H9 (cell line): ENCODE measurements around the gene MUC5AC. TPM values are rescaled to one million over a fixed set of nuclear protein-coding genes. Genes with fewer than 3 reads are reported as not detected.

Source experiments
- DNase-seq: peaks from one replicate; pipeline ENCODE4 v3.0.0-alpha.2; 2017
- H2AFZ ChIP-seq: one replicate; pipeline ENCODE4 v1.6.1; 2013; ENCODE audit warnings: mild to moderate bottlenecking, low read length, control low read depth, moderate library complexity
- H2AK5ac ChIP-seq: 2 replicates; pipeline ENCODE4 v1.6.1; 2013; ENCODE audit warnings: low read length, control low read depth, mixed read lengths; ENCODE audit not compliant: insufficient read length
- H2BK120ac ChIP-seq: one replicate; pipeline ENCODE4 v1.6.1; 2013; ENCODE audit warnings: low read depth, mild to moderate bottlenecking, low read length, control low read depth, inconsistent platforms; ENCODE audit not compliant: poor library complexity, severe bottlenecking
- H2BK12ac ChIP-seq: 2 replicates; pipeline ENCODE4 v1.6.1; 2013; ENCODE audit warnings: low read length, control low read depth, mixed read lengths, low read depth; ENCODE audit not compliant: insufficient read length
- H2BK15ac ChIP-seq: 2 replicates; pipeline ENCODE4 v1.6.1; 2013; ENCODE audit warnings: low read depth, low read length, control low read depth
- H2BK20ac ChIP-seq: one replicate; pipeline ENCODE4 v1.6.1; 2013; ENCODE audit warnings: low read depth, mild to moderate bottlenecking, low read length, control low read depth, inconsistent platforms; ENCODE audit not compliant: poor library complexity, severe bottlenecking
- H2BK5ac ChIP-seq: 2 replicates; pipeline ENCODE4 v1.6.1; 2013; ENCODE audit warnings: low read length, control low read depth, mixed read lengths; ENCODE audit not compliant: insufficient read length
- H3K14ac ChIP-seq: 2 replicates; pipeline ENCODE4 v1.6.1; 2013; ENCODE audit warnings: low read length, control low read depth; ENCODE audit not compliant: insufficient read depth
- H3K18ac ChIP-seq: 2 replicates; pipeline ENCODE4 v1.6.1; 2013; ENCODE audit warnings: low read depth, mild to moderate bottlenecking, mixed read lengths, low read length, control low read depth; ENCODE audit not compliant: insufficient read length
- H3K23ac ChIP-seq: 2 replicates; pipeline ENCODE4 v1.6.1; 2013; ENCODE audit warnings: low read length, control low read depth, mixed read lengths, low read depth; ENCODE audit not compliant: insufficient read length
- H3K23me2 ChIP-seq: 2 replicates; pipeline ENCODE4 v1.6.1; 2013; ENCODE audit warnings: low read depth, mild to moderate bottlenecking, mixed read lengths, low read length, control low read depth; ENCODE audit not compliant: insufficient read length, poor library complexity, severe bottlenecking
- H3K27ac ChIP-seq: 2 replicates; pipeline ENCODE4 v1.5.1; 2013; ENCODE audit warnings: low read length, control low read depth, mixed read lengths, low read depth; ENCODE audit not compliant: insufficient read length
- H3K27me3 ChIP-seq: 2 replicates; pipeline ENCODE4 v1.6.1; 2013; ENCODE audit warnings: low read length, control low read depth, inconsistent platforms; ENCODE audit not compliant: insufficient read depth
- H3K4ac ChIP-seq: 2 replicates; pipeline ENCODE4 v1.6.1; 2013; ENCODE audit warnings: low read depth, mild to moderate bottlenecking, control low read depth, inconsistent platforms, low read length, moderate library complexity
- H3K4me1 ChIP-seq: 2 replicates; pipeline ENCODE4 v1.6.1; 2013; ENCODE audit warnings: low read length, control low read depth, inconsistent platforms; ENCODE audit not compliant: insufficient read depth
- H3K4me2 ChIP-seq: 2 replicates; pipeline ENCODE4 v1.6.1; 2013; ENCODE audit warnings: low read length, control low read depth, mixed read lengths; ENCODE audit not compliant: insufficient read length, insufficient read depth
- H3K56ac ChIP-seq: 2 replicates; pipeline ENCODE4 v1.6.1; 2013; ENCODE audit warnings: low read depth, mild to moderate bottlenecking, mixed read lengths, low read length, control low read depth; ENCODE audit not compliant: insufficient read length
- H3K79me1 ChIP-seq: 2 replicates; pipeline ENCODE4 v1.6.1; 2013; ENCODE audit warnings: low read depth, mild to moderate bottlenecking, moderate library complexity, low read length, control low read depth, inconsistent platforms; ENCODE audit not compliant: insufficient read depth, poor library complexity, severe bottlenecking
- H3K79me2 ChIP-seq: 2 replicates; pipeline ENCODE4 v1.6.1; 2013; ENCODE audit warnings: low read length, control low read depth, inconsistent platforms; ENCODE audit not compliant: insufficient read depth
- H3K9ac ChIP-seq: 2 replicates; pipeline ENCODE4 v1.6.1; 2013; ENCODE audit warnings: low read length, control low read depth, mixed read lengths; ENCODE audit not compliant: insufficient read length; ENCODE audit errors: extremely low read depth
- H3K9me3 ChIP-seq: one replicate; pipeline ENCODE4 v1.6.1; 2013; ENCODE audit warnings: low read depth, low read length, inconsistent platforms; ENCODE audit not compliant: control insufficient read depth
- H3T11ph ChIP-seq: one replicate; pipeline ENCODE4 v1.6.1; 2013; ENCODE audit warnings: mild to moderate bottlenecking, low read length, control low read depth, inconsistent platforms
- H4K20me1 ChIP-seq: one replicate; pipeline ENCODE4 v1.6.1; 2013; ENCODE audit not compliant: control insufficient read depth, insufficient read length, insufficient read depth
- H4K5ac ChIP-seq: 2 replicates; pipeline ENCODE4 v1.6.1; 2013; ENCODE audit warnings: low read depth, mild to moderate bottlenecking, mixed read lengths, low read length, control low read depth; ENCODE audit not compliant: insufficient read length
- H4K8ac ChIP-seq: replicated peaks from 2 replicates; pipeline ENCODE4 v1.6.1; 2013; ENCODE audit warnings: low read length, control low read depth, mixed read lengths, low read depth; ENCODE audit not compliant: insufficient read length
- H4K91ac ChIP-seq: 2 replicates; pipeline ENCODE4 v1.6.1; 2013; ENCODE audit warnings: low read depth, mild to moderate bottlenecking, moderate library complexity, mixed read lengths, low read length, control low read depth; ENCODE audit not compliant: insufficient read length
- H3K27ac Mint-ChIP-seq, 3 experiments: 2 replicates in 2 of 3; 3 replicates in 1 of 3; pipeline ENCODE4 v1.8.0; 2020 to 2021; ENCODE audit warnings: mixed read lengths in 3 of 3, mild to moderate bottlenecking in 1 of 3, moderate library complexity in 1 of 3
- H3K27me3 Mint-ChIP-seq: 2 replicates; pipeline ENCODE4 v1.8.0; 2021; ENCODE audit warnings: low read depth, mild to moderate bottlenecking, moderate library complexity, mixed read lengths
- H3K36me3 Mint-ChIP-seq, 3 experiments: 2 replicates in 2 of 3; 3 replicates in 1 of 3; pipeline ENCODE4 v1.8.0; 2020 to 2021; ENCODE audit warnings: low read depth in 3 of 3, mixed read lengths in 3 of 3; ENCODE audit not compliant: insufficient read depth in 1 of 3
- H3K4me1 Mint-ChIP-seq, 2 experiments: 2 replicates each; pipeline ENCODE4 v1.8.0; 2020; ENCODE audit warnings: mixed read lengths in 2 of 2
- H3K4me3 Mint-ChIP-seq, 2 experiments: 2 replicates in 1 of 2; 3 replicates in 1 of 2; pipeline ENCODE4 v1.8.0; 2020 to 2021; ENCODE audit warnings: mild to moderate bottlenecking in 2 of 2, mixed read lengths in 2 of 2, moderate library complexity in 1 of 2
- H3K9me3 Mint-ChIP-seq, 2 experiments: 2 replicates in 1 of 2; 3 replicates in 1 of 2; pipeline ENCODE4 v1.8.0; 2020; ENCODE audit warnings: mild to moderate bottlenecking in 2 of 2, mixed read lengths in 2 of 2, moderate library complexity in 1 of 2
- whole genome bisulfite sequencing: extraction: QIAGEN DNeasy Blood & Tissue Kit; methylation state at CpG from one replicate; pipeline ENCODE4 v1.1.7; 2013; ENCODE audit warnings: missing lambda C conversion rate, low lambda C conversion rate, mixed read lengths; ENCODE audit not compliant: insufficient read length; ENCODE audit errors: extremely low coverage; 5-methylcytosine and 5-hydroxymethylcytosine counted together
- total RNA-seq: library from RNA; stranded (reverse); gene quantifications from 2 replicates; pipeline ENCODE4 v1.2.1, GENCODE V29; 2021
- TF ChIP-seq, protein P1 (sequence below): fragments of 200-600 bp; sonication (generic); conservative IDR thresholded peaks from 3 replicates; pipeline ENCODE4 v1.8.0; 2021; ENCODE audit warnings: antibody characterized with exemption, mild to moderate bottlenecking

MUC5AC gene
- total RNA-seq, 1 experiment from 2014 or later, result not detected

DNA sequence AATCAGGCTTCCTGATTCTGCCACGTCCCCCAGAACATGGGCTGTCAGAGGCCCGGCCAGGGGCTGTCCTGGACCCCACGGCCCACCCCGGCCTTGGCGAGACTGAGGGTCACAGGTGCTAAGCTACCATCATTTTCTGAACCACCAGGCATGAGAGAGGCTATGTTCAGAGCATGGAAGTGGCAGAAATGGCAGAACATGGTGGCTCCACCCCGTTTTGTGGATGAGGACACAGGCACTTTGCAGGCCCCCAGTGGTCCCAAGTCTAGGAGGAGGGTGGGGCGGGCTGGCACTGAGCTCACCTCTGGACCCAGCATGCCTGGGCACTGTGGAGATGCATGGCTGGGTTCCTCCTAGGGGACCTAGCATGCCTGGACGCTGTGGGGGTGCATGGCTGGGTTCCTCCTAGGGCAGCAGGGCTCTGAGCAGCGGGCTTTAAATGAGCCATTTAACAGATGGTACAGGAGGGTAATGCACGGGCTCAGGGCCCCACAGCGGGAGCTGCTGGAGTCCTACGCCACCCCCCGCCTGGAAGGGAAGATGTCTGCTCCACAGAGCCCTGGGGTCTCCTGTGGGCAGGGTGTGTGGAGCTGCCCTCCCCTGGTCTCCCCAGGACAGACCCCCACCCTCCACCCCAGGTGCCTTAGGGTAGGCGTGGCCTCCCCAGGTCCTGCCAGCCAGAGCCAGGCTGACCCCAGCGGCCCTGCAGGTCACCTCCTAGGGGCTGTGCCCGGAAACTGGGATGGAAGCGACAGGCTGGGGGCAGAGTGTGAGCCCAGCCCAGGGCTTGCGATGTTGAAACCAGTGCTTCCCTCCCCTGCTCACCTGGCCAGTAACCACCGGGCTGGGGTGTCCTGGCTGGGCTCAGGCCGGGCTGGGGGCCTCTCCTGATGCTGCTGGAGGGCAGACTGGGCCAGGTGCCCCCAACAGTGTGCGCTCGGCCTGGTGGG lies 6.1 kb upstream of the MUC5AC start:
- no peaks in the 10 kb centered on the region for H3K4me1 ChIP-seq
- H2BK12ac ChIP-seq, result no peak overlapping the region
- H4K91ac ChIP-seq, result no peak overlapping the region
- H3T11ph ChIP-seq, result no peak overlapping the region
- no peak overlapping the region for H2BK5ac ChIP-seq
- no peak overlapping the region for H3K27ac ChIP-seq
- Mint-ChIP-seq H3K27me3 (peaks cover 8% of the 10 kb centered on the region), H3K36me3 (no peaks in the 10 kb centered on the region; a peak in 1 of 7 replicates), H3K9me3 (peaks cover 11 to 15% of the 10 kb centered on the region in 2 experiments; a peak in 4 of 5 replicates), H3K27ac (no peak overlapping the region; a peak in 1 of 7 replicates), H3K4me3 (no peak overlapping the region), H3K4me1 (no peaks in the 10 kb centered on the region; a peak in 1 of 4 replicates)
- H2BK20ac ChIP-seq, result no peak overlapping the region
- H4K8ac ChIP-seq, result no peak overlapping the region
- H3K4ac ChIP-seq, result no peak overlapping the region
- H3K79me2 ChIP-seq, result no peaks in the 10 kb centered on the region
- H3K27me3 ChIP-seq, result no peaks in the 10 kb centered on the region; the same call in 1 of the 2 replicates
- H2AFZ ChIP-seq, result no peak overlapping the region
- no peaks in the 10 kb centered on the region for H3K9me3 ChIP-seq
- no peak overlapping the region for H3K18ac ChIP-seq
- no CpG with 5 or more reads among the region's 22 CpGs for WGBS
- no peak overlapping the region for H3K4me2 ChIP-seq
- H3K9ac ChIP-seq, result no peak overlapping the region
- H3K79me1 ChIP-seq, result no peaks in the 10 kb centered on the region
- no peak overlapping the region for H3K14ac ChIP-seq
- TF ChIP-seq, protein P1, sequence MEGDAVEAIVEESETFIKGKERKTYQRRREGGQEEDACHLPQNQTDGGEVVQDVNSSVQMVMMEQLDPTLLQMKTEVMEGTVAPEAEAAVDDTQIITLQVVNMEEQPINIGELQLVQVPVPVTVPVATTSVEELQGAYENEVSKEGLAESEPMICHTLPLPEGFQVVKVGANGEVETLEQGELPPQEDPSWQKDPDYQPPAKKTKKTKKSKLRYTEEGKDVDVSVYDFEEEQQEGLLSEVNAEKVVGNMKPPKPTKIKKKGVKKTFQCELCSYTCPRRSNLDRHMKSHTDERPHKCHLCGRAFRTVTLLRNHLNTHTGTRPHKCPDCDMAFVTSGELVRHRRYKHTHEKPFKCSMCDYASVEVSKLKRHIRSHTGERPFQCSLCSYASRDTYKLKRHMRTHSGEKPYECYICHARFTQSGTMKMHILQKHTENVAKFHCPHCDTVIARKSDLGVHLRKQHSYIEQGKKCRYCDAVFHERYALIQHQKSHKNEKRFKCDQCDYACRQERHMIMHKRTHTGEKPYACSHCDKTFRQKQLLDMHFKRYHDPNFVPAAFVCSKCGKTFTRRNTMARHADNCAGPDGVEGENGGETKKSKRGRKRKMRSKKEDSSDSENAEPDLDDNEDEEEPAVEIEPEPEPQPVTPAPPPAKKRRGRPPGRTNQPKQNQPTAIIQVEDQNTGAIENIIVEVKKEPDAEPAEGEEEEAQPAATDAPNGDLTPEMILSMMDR, result no peak
- H2AK5ac ChIP-seq, result no peak overlapping the region
- no peak overlapping the region for H3K23ac ChIP-seq
- peak; percentile 24 for DNase-seq
- no peak overlapping the region for H3K56ac ChIP-seq
- H2BK120ac ChIP-seq, result no peak overlapping the region
- no peaks in the 10 kb centered on the region for H3K23me2 ChIP-seq
- no peak overlapping the region for H2BK15ac ChIP-seq
- no peaks in the 10 kb centered on the region for H4K20me1 ChIP-seq
- H4K5ac ChIP-seq, result no peak overlapping the region
